CD4-positive, alpha-beta T cell (primary cell): ENCODE results near the gene RPL27A. TPM values are rescaled to one million over a fixed set of nuclear protein-coding genes. Genes with fewer than 3 reads are reported as not detected.

Experiments used
- ATAC-seq: fragments of 200-7000 bp; cut with Tn5 transposase; one replicate; pipeline ENCODE4 v1.10.0; 2022; ENCODE audit warnings: mild to moderate bottlenecking; ENCODE audit not compliant: poor library complexity
- CTCF ChIA-PET: fragments of 350-600 bp; sonication (Branson Sonifier 250); formaldehyde crosslinking; loops from one replicate; lab custom pipeline; 2021; ENCODE audit warnings: antibody characterized with exemption, inconsistent platforms; lab: Charles Lee
- POLR2A ChIA-PET: fragments of 350-600 bp; sonication (Branson Sonifier 250); formaldehyde crosslinking; loops from one replicate; lab custom pipeline; 2021; ENCODE audit warnings: antibody characterized with exemption, inconsistent platforms; lab: Charles Lee
- DNase-seq, 14 experiments: peaks; one replicate each; pipeline ENCODE4 v3.0.0-alpha.2; 2013 to 2020; ENCODE audit warnings: mixed read lengths in 2 of 14
- H3K27ac ChIP-seq, 2 donors: one replicate each; pipeline versions ENCODE4 v1.5.1 to v1.7.0; 2013; ENCODE audit warnings: low read length in 2 of 2, low read depth in 1 of 2, mild to moderate bottlenecking in 1 of 2
- H3K27me3 ChIP-seq, 2 experiments: 1 replicate in 1 of 2; 2 replicates in 1 of 2; pipeline versions ENCODE4 v1.6.1 to v1.7.0; 2013; ENCODE audit warnings: low read length in 2 of 2, control low read depth in 1 of 2, mild to moderate bottlenecking in 1 of 2, moderate library complexity in 1 of 2; ENCODE audit not compliant: insufficient read depth in 2 of 2, control insufficient read depth in 1 of 2
- H3K36me3 ChIP-seq: one replicate; pipeline ENCODE4 v1.6.1; 2013; ENCODE audit warnings: low read length, control low read depth; ENCODE audit not compliant: insufficient read depth
- H3K4me1 ChIP-seq: one replicate; pipeline ENCODE4 v1.6.1; 2013; ENCODE audit warnings: low read length, control low read depth; ENCODE audit not compliant: insufficient read depth
- H3K4me3 ChIP-seq: one replicate; pipeline ENCODE4 v1.5.1; 2013; ENCODE audit warnings: mild to moderate bottlenecking, low read length, moderate library complexity
- H3K9me3 ChIP-seq, 2 experiments: 1 replicate in 1 of 2; 2 replicates in 1 of 2; pipeline versions ENCODE4 v1.6.1 to v1.7.0; 2013; ENCODE audit warnings: low read length in 2 of 2, mild to moderate bottlenecking in 2 of 2, control low read depth in 1 of 2, moderate library complexity in 1 of 2; ENCODE audit not compliant: control insufficient read depth in 1 of 2, insufficient read depth in 1 of 2
- H3K27ac Mint-ChIP-seq: one replicate; pipeline ENCODE4 v1.8.0; 2020; ENCODE audit warnings: mixed read lengths
- H3K27me3 Mint-ChIP-seq: one replicate; pipeline ENCODE4 v1.8.0; 2021; ENCODE audit warnings: mixed read lengths
- H3K36me3 Mint-ChIP-seq: one replicate; pipeline ENCODE4 v1.8.0; 2021; ENCODE audit warnings: low read depth, mixed read lengths
- H3K4me1 Mint-ChIP-seq: one replicate; pipeline ENCODE4 v1.8.0; 2021; ENCODE audit warnings: low read depth, mixed read lengths
- H3K4me3 Mint-ChIP-seq: one replicate; pipeline ENCODE4 v1.8.0; 2020; ENCODE audit warnings: mild to moderate bottlenecking, mixed read lengths
- H3K9me3 Mint-ChIP-seq: one replicate; pipeline ENCODE4 v1.8.0; 2020; ENCODE audit warnings: mixed read lengths
- intact Hi-C, 2 experiments: fragments of 100-400 bp; cut with DNase I in 1 of 2; cut with micrococcal nuclease in 1 of 2; formaldehyde crosslinking; loops; one replicate each; pipeline versions ENCODE4 v1.15.1 to v1.9.0; 2023 to 2025; cut with DNase I, micrococcal nuclease
- total RNA-seq, 174 experiments: library from RNA in 2 of 174; stranded (reverse) in 2 of 174; gene quantifications; one replicate each; pipeline ENCODE4 v1.2.3 and lab custom pipeline; 2021 to 2026
- TF ChIP-seq, protein P1 (sequence below): fragments of 200-600 bp; IDR thresholded peaks from one replicate; pipeline ENCODE4 v1.8.0; 2022; ENCODE audit warnings: antibody characterized with exemption, mild to moderate bottlenecking

Gene RPL27A
- total RNA-seq, 2 experiments from 2014 or later: 1,667 to 1,721 TPM

DNA sequence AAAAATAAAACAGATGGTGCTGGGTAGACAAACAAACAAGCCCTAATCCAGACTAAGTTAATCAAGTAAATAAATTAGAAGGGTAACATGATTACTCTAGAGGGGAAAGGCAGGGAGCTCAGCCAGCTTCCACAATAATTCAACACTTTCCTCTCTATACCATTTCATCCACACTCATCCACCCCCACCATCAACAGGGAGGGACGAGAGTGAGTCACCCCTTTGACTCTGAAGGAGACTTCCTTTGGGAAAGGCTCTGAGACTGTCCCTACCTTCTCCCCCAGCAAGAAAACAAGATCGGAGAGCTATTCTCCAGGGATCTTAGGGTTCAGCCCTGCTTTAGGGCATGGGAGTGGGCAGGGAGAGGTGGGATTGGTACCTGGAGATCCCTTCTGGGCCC is 33.2 kb upstream of the RPL27A start:
- Mint-ChIP-seq H3K4me1 (no peaks in the 10 kb centered on the region), H3K27ac (no peak overlapping the region), H3K4me3 (no peak overlapping the region), H3K36me3 (peaks cover 41% of the 10 kb centered on the region), H3K9me3 (no peaks in the 10 kb centered on the region), H3K27me3 (no peaks in the 10 kb centered on the region)
- no peaks in the 10 kb centered on the region for H3K4me1 ChIP-seq
- intact Hi-C loops: no loop called here
- POLR2A ChIA-PET: no interaction called here
- TF ChIP-seq, protein P1, sequence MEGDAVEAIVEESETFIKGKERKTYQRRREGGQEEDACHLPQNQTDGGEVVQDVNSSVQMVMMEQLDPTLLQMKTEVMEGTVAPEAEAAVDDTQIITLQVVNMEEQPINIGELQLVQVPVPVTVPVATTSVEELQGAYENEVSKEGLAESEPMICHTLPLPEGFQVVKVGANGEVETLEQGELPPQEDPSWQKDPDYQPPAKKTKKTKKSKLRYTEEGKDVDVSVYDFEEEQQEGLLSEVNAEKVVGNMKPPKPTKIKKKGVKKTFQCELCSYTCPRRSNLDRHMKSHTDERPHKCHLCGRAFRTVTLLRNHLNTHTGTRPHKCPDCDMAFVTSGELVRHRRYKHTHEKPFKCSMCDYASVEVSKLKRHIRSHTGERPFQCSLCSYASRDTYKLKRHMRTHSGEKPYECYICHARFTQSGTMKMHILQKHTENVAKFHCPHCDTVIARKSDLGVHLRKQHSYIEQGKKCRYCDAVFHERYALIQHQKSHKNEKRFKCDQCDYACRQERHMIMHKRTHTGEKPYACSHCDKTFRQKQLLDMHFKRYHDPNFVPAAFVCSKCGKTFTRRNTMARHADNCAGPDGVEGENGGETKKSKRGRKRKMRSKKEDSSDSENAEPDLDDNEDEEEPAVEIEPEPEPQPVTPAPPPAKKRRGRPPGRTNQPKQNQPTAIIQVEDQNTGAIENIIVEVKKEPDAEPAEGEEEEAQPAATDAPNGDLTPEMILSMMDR: no peak
- H3K27ac ChIP-seq: no peak overlapping the region
- H3K9me3 ChIP-seq: no peaks in the 10 kb centered on the region
- no peaks in the 10 kb centered on the region for H3K27me3 ChIP-seq
- no peak for DNase-seq
- no peak overlapping the region for H3K4me3 ChIP-seq
- H3K36me3 ChIP-seq: peaks cover 56% of the 10 kb centered on the region
- no peak for ATAC-seq
- CTCF ChIA-PET: interaction anchor here (1.2 kb wide), 1 partner anchor 13 kb away, joined by 3 read pairs; no protein-coding TSS in a partner anchor

DNA sequence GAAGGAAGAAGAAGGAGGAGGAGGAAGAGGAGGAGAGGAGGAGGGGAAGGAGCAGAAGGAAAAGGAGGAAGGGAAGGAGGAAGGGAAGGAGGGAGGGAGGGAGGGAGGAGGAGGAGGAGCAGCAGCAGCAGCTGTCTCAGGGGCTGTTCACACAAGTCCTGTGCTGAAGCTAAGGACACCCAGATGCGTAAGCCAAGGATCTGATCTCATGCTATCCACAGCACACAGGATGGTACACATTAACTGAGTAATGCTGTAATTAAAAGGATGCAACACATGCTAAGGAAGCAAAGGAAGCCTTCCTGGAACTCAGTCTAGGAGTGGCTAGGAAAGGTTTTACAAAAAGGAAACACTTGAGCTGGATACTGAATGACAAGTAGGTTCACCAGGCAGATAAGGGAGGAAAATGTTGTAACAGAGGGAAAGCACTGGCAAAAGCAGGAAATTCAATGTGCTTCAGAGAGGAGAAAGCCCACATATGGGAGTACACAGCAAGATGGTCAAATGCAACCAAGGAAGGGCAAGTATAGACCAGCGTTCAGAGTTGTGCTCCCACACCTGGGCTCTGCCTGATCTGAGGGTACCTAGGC is 32.1 kb upstream of the RPL27A start:
- Mint-ChIP-seq H3K27ac (no peak overlapping the region), H3K36me3 (peaks cover 41% of the 10 kb centered on the region), H3K27me3 (no peaks in the 10 kb centered on the region), H3K9me3 (no peaks in the 10 kb centered on the region), H3K4me3 (no peak overlapping the region), H3K4me1 (no peaks in the 10 kb centered on the region)
- no peaks in the 10 kb centered on the region for H3K27me3 ChIP-seq
- POLR2A ChIA-PET: no interaction called here
- intact Hi-C loops: no loop called here
- no peaks in the 10 kb centered on the region for H3K4me1 ChIP-seq
- CTCF ChIA-PET: no interaction called here
- peaks cover 45% of the 10 kb centered on the region for H3K36me3 ChIP-seq
- no peak overlapping the region for H3K27ac ChIP-seq
- TF ChIP-seq, protein P1: no peak
- H3K4me3 ChIP-seq: no peak overlapping the region
- ATAC-seq (no peak), DNase-seq (no peak)
- H3K9me3 ChIP-seq: no peaks in the 10 kb centered on the region

DNA sequence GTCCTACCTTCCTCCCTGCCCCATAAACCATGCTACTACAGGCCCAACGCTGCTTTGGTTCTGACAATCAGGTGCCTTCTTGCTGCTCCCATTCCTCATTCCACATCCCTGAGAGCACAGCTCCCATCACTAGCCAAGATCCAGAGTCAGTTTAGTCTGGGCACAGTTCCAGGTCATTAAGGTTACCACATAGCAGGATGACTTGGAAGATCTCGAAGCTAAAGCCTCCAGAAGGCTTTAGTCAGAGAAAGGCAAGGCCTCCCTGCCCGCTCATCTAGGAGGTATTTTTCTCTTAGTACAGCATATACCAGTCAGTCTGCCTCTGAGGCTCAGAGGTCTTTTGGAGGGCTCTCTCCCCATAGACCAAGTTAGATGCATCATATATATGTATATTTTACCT is 30.5 kb upstream of the RPL27A start:
- no peak overlapping the region for H3K4me3 Mint-ChIP-seq
- no peaks in the 10 kb centered on the region for H3K4me1 Mint-ChIP-seq
- H3K27me3 Mint-ChIP-seq: no peaks in the 10 kb centered on the region
- intact Hi-C loops: no loop called here
- Histone ChIP-seq H3K4me1 (no peaks in the 10 kb centered on the region), H3K36me3 (peaks cover 32% of the 10 kb centered on the region), H3K9me3 (no peaks in the 10 kb centered on the region), H3K4me3 (no peak overlapping the region), H3K27ac (no peak overlapping the region), H3K27me3 (no peaks in the 10 kb centered on the region)
- no peak for DNase-seq
- H3K9me3 Mint-ChIP-seq: no peaks in the 10 kb centered on the region
- peaks cover 39% of the 10 kb centered on the region for H3K36me3 Mint-ChIP-seq
- H3K27ac Mint-ChIP-seq: no peak overlapping the region
- TF ChIP-seq, protein P1: no peak
- no peak for ATAC-seq
- POLR2A ChIA-PET: no interaction called here
- CTCF ChIA-PET: no interaction called here
